ENCODE results near the gene LSAMP. TPM values are rescaled to one million over a fixed set of nuclear protein-coding genes. Genes with fewer than 3 reads are reported as not detected.

LSAMP gene
- total and polyA plus RNA-seq, 2 of the 8 experiments (the other 6 are each of a cell fraction or from before 2014, with no cell fraction given), result 1.8 to 5.7 TPM

DNA sequence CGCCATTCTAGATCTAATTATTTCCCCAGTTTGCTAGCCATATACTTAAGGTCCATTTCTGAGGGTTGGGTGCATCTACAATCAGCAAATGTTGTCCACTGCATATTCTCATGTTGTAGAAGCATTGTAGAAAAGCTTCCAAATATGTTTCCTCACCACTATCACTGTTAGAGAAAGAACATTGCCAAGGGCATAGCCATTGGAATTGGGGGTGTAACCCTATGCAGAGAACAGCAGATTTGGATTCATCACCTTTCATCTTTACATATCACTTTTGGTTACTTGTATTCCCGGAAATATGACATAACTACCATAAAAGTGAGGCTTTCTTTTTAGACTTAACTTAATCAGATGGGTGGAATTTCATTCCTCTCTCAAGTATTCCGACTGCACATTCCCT lies 203.6 kb downstream of the LSAMP start:
- Histone ChIP-seq H3K9ac (replicated peaks in 1 of 4; ENCODE audit: extremely low read depth in 1 of 4, low read depth in 3 of 4, low read length in 3 of 4) (no peak overlapping the region), H2AK5ac (ENCODE audit: low read depth, low read length) (no peak overlapping the region), H4K20me1 (replicated peaks in 1 of 2; ENCODE audit: control insufficient read depth in 1 of 2, insufficient read depth in 2 of 2, low read length in 2 of 2) (no peaks in the 10 kb centered on the region), H3K18ac (ENCODE audit: extremely low read depth, low read length) (no peak overlapping the region), H3K27me3 (replicated peaks in 1 of 4; ENCODE audit: control insufficient read depth in 3 of 4, extremely low read depth in 1 of 4, insufficient read depth in 3 of 4, low read length in 3 of 4) (no peaks in the 10 kb centered on the region), H3K56ac (replicated peaks; ENCODE audit: insufficient read length, low read depth, low read length) (no peak overlapping the region), H3K4ac (replicated peaks; ENCODE audit: insufficient read length, low read depth, low read length) (no peak overlapping the region), H3K23ac (ENCODE audit: insufficient read length) (no peak overlapping the region), H3K27ac (ENCODE audit: low read depth, low read length) (no peak overlapping the region), H3K4me3 (ENCODE audit: extremely low read depth in 1 of 4, insufficient read depth in 2 of 4, low read depth in 3 of 4, low read length in 4 of 4) (no peak overlapping the region), H3K4me1 (replicated peaks in 1 of 4; ENCODE audit: control insufficient read depth in 3 of 4, insufficient read depth in 4 of 4, low read length in 3 of 4) (no peaks in the 10 kb centered on the region; a peak in 1 of 7 replicates), H3K4me2 (ENCODE audit: insufficient read depth in 1 of 2, low read depth in 2 of 2, low read length in 2 of 2) (no peak overlapping the region), H4K5ac (ENCODE audit: insufficient read length, low read depth, low read length) (no peak overlapping the region), H3K14ac (ENCODE audit: insufficient read length) (no peak overlapping the region), H3K9me3 (ENCODE audit: insufficient read depth in 2 of 2, low read depth in 1 of 2, low read length in 1 of 2) (no peaks in the 10 kb centered on the region), H3K23me2 (ENCODE audit: low read depth, low read length) (no peaks in the 10 kb centered on the region), H2BK15ac (ENCODE audit: low read length) (no peak overlapping the region), H4K8ac (ENCODE audit: extremely low read depth, insufficient read depth, low read length) (no peak overlapping the region), H4K91ac (replicated peaks; ENCODE audit: insufficient read length, low read length) (no peak overlapping the region), H2BK120ac (replicated peaks; ENCODE audit: low read depth, low read length) (no peak overlapping the region), H3K79me2 (ENCODE audit: control insufficient read depth in 1 of 2, insufficient read depth in 2 of 2, low read length in 2 of 2) (no peaks in the 10 kb centered on the region), H2BK12ac (ENCODE audit: low read depth, low read length) (no peak overlapping the region), H3K36me3 (ENCODE audit: control insufficient read depth in 2 of 4, insufficient read depth in 4 of 4, low read length in 3 of 4) (no peaks in the 10 kb centered on the region), H2AFZ (ENCODE audit: low read length) (no peak overlapping the region), H2BK20ac (ENCODE audit: low read length) (no peak overlapping the region), H3K79me1 (ENCODE audit: low read depth, low read length) (no peaks in the 10 kb centered on the region), H2BK5ac (ENCODE audit: low read depth, low read length) (no peak overlapping the region)
- 91% methylated on average over 3 of the region's 3 CpGs; no CpG with 5 or more reads in 1 of the 2 experiments for WGBS, 2 experiments (ENCODE audit: extremely low coverage in 1 of 2, insufficient coverage in 1 of 2, insufficient read length in 1 of 2, insufficient replicate concordance in 2 of 2, low coverage in 1 of 2, low lambda C conversion rate in 2 of 2, missing lambda C conversion rate in 1 of 2)
- TF ChIP-seq, protein P1, sequence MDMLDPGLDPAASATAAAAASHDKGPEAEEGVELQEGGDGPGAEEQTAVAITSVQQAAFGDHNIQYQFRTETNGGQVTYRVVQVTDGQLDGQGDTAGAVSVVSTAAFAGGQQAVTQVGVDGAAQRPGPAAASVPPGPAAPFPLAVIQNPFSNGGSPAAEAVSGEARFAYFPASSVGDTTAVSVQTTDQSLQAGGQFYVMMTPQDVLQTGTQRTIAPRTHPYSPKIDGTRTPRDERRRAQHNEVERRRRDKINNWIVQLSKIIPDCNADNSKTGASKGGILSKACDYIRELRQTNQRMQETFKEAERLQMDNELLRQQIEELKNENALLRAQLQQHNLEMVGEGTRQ (IDR thresholded peaks at IDR 0.05; ENCODE audit: low read length), result no peak
- no peak for TF ChIP-seq CTBP2 (IDR thresholded peaks at IDR 0.05; ENCODE audit: borderline replicate concordance, insufficient read depth, insufficient read length, low read length)
- no peak for TF ChIP-seq EGR1 (IDR thresholded peaks at IDR 0.05; ENCODE audit: borderline replicate concordance, low read depth, low read length)
- no peak for TF ChIP-seq SAP30 (IDR thresholded peaks at IDR 0.05; ENCODE audit: insufficient read depth, insufficient replicate concordance, low read length)
- TF ChIP-seq SIN3A (conservative IDR thresholded peaks at IDR 0.05 in 1 of 2, IDR thresholded peaks at IDR 0.05 in 1 of 2; ENCODE audit: low read depth in 1 of 2, low read length in 2 of 2), result no peak
- no peak for TF ChIP-seq ZNF274 (IDR thresholded peaks at IDR 0.05; ENCODE audit: borderline replicate concordance, extremely low read depth, low read length)
- TF ChIP-seq RNF2 (IDR thresholded peaks at IDR 0.05; ENCODE audit: borderline replicate concordance, low read depth, low read length, missing control alignments, poor library complexity, severe bottlenecking), result no peak
- TF ChIP-seq EZH2 (IDR thresholded peaks at IDR 0.05; ENCODE audit: low read depth, low read length, severe bottlenecking), result no peak
- no peak for TF ChIP-seq FOSL1 (IDR thresholded peaks at IDR 0.05; ENCODE audit: insufficient read depth, low read depth, low read length)
- POLR2A ChIA-PET (ENCODE audit: partially characterized antibody), result no interaction called here
- FAIRE-seq (no peak), DNase-seq (ENCODE audit: low read depth in 1 of 2, low spot score in 2 of 2) (no peak)
- CTCF ChIA-PET (ENCODE audit: partially characterized antibody), result interaction anchor here (1.2 kb wide), 1 partner anchor 12 kb away, joined by 4 read pairs; no protein-coding TSS in a partner anchor

Measured in H1 (cell line).